Measurements from ENCODE around the gene TSC2.
A peak's percentile ranks its signal among the peaks of the same experiment; 100 is the strongest.
"Not testable (repeated sequence)": the region's sequence is repeated elsewhere in the genome, so short reads cannot be mapped to it uniquely, and the experiment has no call there.

TSC2 gene

DNA sequence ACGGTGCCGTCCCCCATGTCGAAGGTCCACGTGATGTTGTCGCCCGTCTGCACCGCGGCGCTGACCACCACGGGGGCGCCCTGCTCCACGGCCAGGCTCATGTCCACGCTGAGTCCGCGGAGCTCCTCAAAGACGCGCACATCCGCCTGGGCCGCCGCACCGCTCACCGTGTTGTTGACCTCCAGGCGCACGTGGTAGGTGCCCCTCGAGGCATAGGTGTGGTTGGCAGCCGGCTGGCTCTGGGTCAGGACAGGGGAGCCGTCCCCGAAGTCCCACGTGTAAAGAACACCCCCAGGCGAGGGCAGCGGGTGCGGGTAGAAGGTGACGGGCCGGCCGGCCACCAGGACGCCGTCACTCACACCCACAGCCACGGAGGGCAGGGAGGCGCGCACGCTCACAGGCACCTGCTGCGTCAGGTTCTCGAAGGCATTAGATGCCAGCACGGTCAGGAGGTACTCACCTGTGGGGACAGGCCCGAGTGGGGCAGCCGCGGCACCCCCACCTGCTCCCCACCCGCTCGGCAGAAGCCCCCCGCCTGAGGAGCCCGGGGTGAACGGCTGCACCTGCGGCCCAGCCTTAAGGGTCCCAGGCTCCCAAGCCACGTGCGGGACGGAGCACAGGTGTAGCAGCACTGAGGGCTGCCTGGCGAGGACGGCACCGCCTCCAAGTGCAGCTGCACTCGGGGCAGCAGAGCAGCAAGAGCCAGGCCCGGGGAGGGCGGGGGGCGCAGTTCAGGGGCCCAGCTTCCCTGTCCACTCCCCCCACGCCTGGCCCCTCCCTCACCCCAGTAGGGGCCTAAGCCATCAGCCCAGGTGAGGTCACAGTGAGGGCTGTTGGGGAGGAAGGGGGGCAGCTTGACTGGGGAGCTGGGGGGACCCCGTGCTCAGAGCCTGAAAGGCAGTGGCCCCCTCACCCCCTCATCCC is 63.9 kb downstream of the TSC2 start:
- not testable (repeated sequence) for FAIRE-seq; DNase-seq (ENCODE audit: insufficient read length)

GRCh38 chr16:2112539-2113106 is 64.8 kb downstream of the TSC2 start:
- not testable (repeated sequence) for DNase-seq (ENCODE audit: insufficient read length); FAIRE-seq

GRCh38 chr16:2114225-2114624 is 66.4 kb downstream of the TSC2 start:
- not testable (repeated sequence) for DNase-seq (ENCODE audit: insufficient read length); FAIRE-seq

- FAIRE-seq; DNase-seq (ENCODE audit: insufficient read length): not testable (repeated sequence)
Measured at GRCh38 chr16:2114885-2115590, 67.3 kb downstream of the TSC2 start.

- DNase-seq (ENCODE audit: insufficient read length): no peak
- TF ChIP-seq POLR2A (IDR thresholded peaks at IDR 0.05; ENCODE audit: low read depth, low read length) (no peak), POLR2AphosphoS5 (IDR thresholded peaks at IDR 0.05; ENCODE audit: low read depth, low read length) (no peak), TAF1 (IDR thresholded peaks at IDR 0.05; ENCODE audit: borderline replicate concordance, low read depth, low read length) (no peak)
- FAIRE-seq: no peak
Measured at GRCh38 chr16:2115591-2115973, 67.8 kb downstream of the TSC2 start.

DNA sequence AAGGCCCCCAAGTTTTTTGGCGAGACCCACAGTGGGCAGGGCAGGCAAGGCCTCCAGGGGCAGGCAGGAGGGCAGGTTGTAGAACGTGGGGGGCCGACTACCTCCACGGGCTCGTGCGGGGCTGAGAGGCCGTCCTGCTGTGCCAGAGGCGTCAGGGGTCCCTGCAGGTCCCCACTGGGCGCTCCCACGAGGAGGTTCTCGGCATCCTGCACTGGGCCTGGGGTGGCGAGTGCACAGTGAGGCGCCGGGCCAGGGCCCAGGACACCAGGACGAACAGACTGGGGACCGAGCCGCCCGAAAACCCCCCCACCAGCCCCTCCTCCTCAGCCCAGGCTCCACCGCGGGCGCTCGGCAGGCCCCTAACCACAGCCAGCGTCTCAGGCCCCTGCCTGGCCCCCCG is 68.6 kb downstream of the TSC2 start:
- FAIRE-seq; DNase-seq (ENCODE audit: insufficient read length): not testable (repeated sequence)

DNA sequence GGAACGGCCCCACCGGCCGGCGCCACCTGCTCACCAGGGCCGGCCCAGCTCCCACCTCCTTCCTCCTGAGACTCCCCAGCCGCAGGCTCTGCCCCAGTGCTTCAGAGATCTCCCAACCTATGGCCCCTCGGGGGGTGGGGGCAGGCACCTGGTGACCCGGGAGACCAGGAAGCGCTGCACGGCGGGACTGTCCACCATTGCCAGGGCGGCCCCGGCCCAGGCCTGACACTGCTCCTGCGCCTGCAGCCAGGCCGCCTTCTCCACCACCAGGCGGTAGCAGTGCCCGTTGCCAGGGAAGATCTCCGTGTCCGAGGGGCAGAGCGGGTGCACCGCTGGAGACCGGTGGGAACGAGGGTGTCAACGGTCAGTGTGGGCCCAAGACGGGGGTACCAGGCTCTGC is 69.6 kb downstream of the TSC2 start:
- not testable (repeated sequence) for FAIRE-seq; DNase-seq (ENCODE audit: insufficient read length)

DNA sequence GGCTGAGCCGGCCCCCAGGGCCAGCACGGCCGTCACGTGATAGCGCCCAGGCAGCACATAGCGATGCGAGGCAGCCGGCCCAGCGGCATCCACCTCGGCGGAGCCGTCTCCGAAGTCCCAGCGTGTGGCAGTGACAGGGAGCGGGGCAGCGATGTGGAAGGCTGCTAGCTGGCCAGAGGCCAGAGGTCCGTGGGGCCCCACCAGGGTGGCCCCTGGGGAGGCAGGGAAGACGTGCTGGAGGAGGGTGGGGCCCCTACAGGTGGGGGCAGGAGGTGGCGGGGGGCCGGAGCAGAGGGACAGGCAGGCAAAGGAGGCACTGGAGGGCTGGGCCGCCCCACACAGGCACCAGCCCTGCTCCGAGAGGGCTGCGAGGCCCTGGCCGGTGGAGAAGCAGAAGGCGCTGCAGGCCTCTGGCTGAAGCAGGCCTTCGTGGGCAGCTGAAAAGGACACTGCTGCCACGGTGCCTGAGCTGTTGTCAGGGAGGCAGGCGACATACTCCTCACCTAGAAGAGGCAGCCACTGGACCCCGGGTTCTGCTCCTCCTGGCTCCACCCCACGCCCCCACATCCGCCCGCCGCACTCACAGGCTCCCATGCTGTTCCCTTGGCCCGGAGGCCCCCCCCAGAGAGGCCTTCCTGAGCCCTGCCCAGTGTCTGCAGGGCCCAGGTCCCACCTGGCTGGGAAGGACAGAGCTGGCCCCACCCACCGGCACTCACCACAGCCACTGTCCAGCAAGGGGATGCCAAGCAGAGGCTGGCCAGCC is 70.4 kb downstream of the TSC2 start:
- not testable (repeated sequence) for DNase-seq (ENCODE audit: insufficient read length); FAIRE-seq

- FAIRE-seq: peak; percentile 9
- DNase-seq (ENCODE audit: insufficient read length): not testable (repeated sequence)
Measured at GRCh38 chr16:2121325-2121724, 73.5 kb downstream of the TSC2 start.

DNA sequence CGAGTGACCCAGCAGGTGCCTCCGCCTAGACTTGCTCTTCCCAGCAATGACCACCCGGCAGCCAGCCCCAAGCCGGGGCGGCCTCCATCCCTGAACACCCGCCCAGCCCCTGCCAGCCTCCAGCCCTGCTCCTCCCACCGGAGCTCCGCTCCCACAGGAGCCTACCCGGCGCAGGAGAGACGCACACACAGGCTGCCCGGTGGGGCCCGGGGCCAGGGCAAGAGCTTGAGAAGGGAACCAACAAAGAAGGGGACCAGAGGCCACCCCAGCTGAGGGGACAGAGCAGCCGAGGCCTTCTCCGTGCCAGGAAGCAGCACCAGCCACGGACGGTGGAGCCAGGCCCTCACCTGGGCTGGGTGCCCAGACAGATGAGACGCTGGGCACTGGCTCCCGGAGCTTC is 74.1 kb downstream of the TSC2 start:
- DNase-seq (ENCODE audit: insufficient read length) (no peak), FAIRE-seq (no peak)
- no peak for TF ChIP-seq POLR2A (IDR thresholded peaks at IDR 0.05; ENCODE audit: low read depth, low read length)
- no peak for TF ChIP-seq TAF1 (IDR thresholded peaks at IDR 0.05; ENCODE audit: borderline replicate concordance, low read depth, low read length)
- TF ChIP-seq POLR2AphosphoS5 (IDR thresholded peaks at IDR 0.05; ENCODE audit: low read depth, low read length): no peak

DNA sequence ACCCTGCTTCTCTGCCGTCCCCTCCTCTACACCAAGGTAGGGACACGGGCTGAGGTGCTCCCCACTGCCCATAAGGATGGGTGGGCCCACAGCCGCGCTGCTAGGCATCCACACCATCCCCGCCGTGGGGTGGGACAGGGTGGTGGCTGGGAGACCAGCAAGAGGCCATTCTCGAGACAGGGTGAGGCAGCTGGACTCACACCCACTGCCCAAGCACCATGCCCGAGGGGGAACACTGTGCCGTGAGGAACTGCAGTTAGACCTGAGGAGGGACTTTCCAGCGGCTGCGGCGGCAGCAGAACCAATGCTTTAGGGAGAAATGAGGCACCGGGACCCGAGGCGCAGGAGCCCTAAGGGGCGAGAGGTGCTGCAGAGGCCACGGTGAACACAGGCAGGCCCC is 74.6 kb downstream of the TSC2 start:
- no peak for FAIRE-seq
- DNase-seq (ENCODE audit: insufficient read length): no peak
- TF ChIP-seq POLR2AphosphoS5 (IDR thresholded peaks at IDR 0.05; ENCODE audit: low read depth, low read length): no peak
- TF ChIP-seq TAF1 (IDR thresholded peaks at IDR 0.05; ENCODE audit: borderline replicate concordance, low read depth, low read length): no peak
- TF ChIP-seq POLR2A (IDR thresholded peaks at IDR 0.05; ENCODE audit: low read depth, low read length): no peak

DNA sequence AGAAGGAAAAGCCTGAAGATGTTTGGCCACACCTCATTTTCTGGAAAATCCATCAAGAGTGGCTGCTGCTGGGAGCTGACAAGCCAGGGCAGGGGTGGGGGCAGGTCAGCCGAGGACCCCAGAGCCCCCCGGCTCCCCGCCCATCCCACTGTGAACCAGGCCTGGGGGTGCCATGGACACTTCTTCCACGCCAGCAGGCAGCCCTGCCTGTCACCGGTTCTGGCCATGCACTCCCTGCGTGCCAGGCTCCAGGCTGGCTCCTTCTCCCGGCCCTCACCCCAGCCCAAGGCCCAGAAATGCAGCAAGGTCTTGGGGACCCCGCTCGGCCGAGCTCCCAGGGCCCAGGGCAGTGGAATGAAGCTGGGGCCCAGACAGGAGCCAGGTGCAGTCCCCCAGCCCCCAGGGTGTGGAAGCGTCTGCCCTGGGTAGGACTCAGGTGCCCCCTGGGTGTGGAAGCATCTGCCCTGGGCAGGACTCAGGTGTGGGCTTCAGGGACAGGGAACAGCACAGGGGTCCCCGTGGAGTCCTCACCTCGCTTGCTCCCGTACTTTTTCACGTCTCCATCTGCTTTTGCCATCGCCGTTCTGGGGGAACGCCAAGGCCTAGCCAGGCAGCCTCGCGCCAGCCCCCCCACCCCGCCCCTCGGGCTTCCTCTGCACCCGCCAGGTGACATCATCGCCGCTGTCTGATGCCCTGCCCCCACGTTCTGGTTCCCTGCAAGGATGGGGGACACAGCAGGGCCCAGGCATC is 75.3 kb downstream of the TSC2 start:
- DNase-seq (ENCODE audit: insufficient read length); FAIRE-seq: not testable (repeated sequence)

GRCh38 chr16:2123706-2124376 is 76.1 kb downstream of the TSC2 start:
- FAIRE-seq; DNase-seq (ENCODE audit: insufficient read length): not testable (repeated sequence)

GRCh38 chr16:2124377-2124693 is 76.5 kb downstream of the TSC2 start:
- FAIRE-seq; DNase-seq (ENCODE audit: insufficient read length): not testable (repeated sequence)

DNA sequence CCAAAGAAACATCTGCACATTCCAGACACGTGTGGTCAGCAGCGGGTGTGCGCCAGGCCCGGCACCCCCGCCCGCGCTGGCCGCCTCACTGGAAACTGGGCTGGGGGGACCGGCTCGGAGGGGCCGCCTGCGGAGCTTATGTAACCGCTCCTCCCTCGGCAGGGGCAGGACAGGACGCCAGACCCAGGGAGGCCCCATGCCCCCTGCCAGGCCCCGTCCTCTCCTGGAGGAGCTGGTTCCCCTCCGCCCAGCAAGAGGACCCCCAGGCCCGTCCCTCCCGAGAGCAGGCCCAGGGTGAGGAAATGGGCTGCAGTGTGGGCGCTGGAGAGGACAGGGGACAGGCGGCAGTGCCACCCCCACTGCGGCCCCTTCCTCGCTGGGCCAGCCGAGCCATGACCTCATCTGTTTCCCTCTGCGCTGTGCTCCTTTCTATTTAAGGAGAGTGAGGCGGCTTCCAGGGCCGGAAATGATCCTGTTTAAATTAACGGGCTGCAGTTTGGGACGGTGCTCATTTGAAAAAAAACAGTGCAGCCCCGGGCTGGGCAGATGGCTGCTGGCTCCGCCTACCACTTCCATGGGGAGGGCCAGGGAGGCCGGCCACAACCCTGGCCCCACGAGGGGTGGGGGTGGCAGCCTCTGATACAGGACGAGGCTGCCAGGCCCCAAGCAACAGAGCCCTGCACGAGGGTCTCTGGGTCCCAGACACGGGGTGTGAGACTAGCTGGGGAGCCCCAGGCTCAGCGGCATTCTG is 77.1 kb downstream of the TSC2 start:
- DNase-seq (ENCODE audit: insufficient read length); FAIRE-seq: not testable (repeated sequence)

- FAIRE-seq; DNase-seq (ENCODE audit: insufficient read length): not testable (repeated sequence)
Measured at GRCh38 chr16:2125609-2126008, 77.8 kb downstream of the TSC2 start.

All from GM12892 (cell line).